Renal cortex interstitium (tissue), 11 donors: ENCODE measurements around the gene PSKH1. TPM values are rescaled to one million over a fixed set of nuclear protein-coding genes. Genes with fewer than 3 reads are reported as not detected.
"Not testable (repeated sequence)": the region's sequence is repeated elsewhere in the genome, so short reads cannot be mapped to it uniquely, and the experiment has no call there.

Experiments
- DNase-seq, 11 donors: peaks; one replicate each; pipeline ENCODE4 v3.0.0-alpha.2; 2013; ENCODE audit warnings: low read depth in 9 of 11, low spot score in 4 of 11; ENCODE audit errors: extremely low read depth in 1 of 11
- polyA plus RNA-seq, 3 donors: library from polyadenylated mRNA; unstranded; fragments of 120-200 nt; gene quantifications; one replicate each; pipeline ENCODE4 v1.2.1, GENCODE V29; 2013; ENCODE audit not compliant: insufficient read length in 3 of 3

The PSKH1 gene
- polyA plus RNA-seq, 3 donors, result 31.2 to 40.9 (median 34.1) TPM

- no peak for DNase-seq
These were observed 32.3 kb upstream of the PSKH1 start for GRCh38 chr16:67860589-67861398.

- no peak for DNase-seq
These were observed 31.2 kb upstream of the PSKH1 start for GRCh38 chr16:67861877-67862276.

DNA sequence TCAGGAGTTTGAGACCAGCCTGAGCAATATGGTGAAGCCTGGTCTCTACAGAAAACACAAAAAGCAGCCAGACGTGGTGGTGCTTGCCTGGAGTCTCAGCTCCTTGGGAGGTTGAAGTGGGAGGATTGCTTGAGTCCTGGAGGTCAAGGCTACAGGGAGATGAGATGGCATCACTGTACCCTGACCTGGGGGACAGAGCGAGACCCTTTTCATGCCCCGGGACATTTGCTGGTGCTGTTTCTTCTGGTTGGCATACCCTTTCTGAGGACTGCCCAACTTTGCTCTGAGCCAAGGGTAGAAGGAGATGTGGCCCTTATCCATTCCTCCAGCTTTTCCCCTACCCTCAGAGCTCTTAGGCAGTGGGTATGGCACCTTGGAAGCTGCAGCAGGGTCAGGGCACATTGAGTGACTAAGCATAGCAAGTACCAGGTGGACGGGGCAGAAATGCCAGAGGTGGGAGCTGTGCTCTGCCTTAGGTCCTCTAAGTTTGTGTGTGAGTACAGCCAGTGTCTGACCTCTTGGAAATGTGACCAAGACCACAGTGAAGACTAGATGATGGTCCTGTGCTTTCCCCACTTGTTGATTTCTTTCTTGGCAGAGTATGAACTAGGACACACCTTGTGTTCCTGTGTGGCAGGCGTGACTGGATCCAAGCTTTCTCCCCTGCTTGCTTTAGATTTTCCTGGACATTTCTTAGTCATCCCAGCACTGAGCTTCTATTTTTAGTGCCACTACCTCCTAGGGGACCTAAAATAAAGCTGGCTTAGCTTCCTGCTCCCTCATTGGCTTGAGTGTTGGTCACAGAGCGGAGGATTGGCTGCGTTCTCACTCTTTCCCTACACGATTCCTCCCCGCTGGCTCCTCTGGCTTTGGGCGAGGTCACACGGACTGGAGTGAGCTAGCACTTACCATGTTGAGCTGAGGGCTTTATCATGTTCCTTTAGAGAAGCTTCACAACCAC lies 30.2 kb upstream of the PSKH1 start:
- no peak for DNase-seq

DNA sequence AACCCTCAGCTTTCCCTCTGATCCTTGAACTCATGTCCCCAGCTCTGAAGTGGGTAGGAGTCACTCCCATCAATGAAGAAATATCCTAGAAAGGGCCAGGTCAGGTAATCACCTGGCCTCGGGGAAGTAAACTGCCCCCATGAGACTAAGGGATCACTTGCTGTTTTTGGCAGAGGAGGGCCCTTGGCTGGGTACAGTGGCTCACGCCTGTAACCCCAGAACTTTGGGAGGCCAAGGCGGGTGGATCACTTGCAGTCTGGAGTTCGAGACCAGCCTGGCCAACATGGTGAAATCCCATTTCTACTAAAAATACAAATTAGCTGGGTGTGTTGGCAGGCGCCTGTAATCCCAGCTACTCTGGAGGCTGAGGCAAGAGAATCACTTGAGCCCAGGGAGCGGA lies 29.0 kb upstream of the PSKH1 start:
- not testable (repeated sequence) for DNase-seq

- no peak for DNase-seq
These were observed 28.5 kb upstream of the PSKH1 start for GRCh38 chr16:67864594-67864993.

DNA sequence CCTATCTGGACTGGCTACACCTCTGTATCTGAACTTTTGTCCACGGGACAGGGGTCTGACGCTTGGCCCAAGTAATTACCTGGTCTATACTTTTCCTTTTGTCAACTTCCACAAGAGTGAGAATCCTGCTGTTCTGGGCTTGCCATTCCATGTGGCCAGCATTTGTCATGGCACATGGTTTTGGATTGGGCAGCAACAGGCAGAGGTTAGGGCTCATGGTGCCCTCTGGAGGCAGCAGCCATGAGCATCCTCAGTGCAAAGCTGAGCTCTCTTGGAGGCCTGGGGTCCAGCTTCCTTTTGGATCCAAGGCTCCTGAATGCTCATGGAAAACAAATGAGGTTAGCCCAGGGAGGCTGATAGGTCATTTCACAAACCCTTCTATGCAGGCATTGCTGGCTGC lies 27.7 kb upstream of the PSKH1 start:
- no peak for DNase-seq

GRCh38 chr16:67868290-67868689 lies 24.8 kb upstream of the PSKH1 start:
- no peak for DNase-seq

DNA sequence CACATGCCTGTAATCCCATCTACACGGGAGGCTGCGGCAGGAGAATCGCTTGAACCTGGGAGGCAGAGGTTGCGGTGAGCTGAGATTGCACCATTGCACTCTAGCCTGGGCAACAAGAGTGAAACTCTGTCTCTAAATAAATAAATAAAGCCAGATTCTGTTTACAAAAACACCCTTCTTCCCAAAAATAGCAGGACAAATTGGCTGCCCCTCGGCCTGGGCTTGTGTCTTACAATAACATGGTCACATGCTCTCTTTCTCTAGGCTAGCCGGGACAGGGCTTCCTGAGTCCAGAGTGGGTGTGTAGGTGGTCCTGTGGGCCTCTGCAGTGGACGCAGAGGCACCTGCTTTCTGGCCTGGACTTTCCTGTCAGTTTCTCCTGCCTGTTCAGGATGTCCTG lies 23.4 kb upstream of the PSKH1 start:
- DNase-seq, result no peak

DNA sequence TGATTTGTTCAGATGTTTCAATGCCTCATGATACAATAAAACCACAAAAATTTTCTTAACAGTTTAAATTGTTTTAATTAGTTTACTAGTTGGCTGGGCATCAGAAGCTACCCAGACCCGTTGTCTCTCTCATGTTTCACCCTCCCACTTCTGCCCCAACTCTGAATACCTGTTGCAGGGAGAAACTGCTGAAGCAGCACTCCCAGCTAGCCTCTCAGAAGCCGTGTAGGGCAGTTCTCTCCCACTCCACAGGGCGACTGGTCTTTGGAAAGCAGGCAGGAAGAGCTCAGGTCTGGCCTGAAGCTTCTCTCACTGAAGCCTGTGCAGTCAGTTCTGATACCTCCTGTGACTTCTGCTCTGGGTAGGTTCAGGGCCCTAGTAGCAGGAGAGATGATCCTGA lies 21.8 kb upstream of the PSKH1 start:
- DNase-seq, result no peak

- DNase-seq, result no peak
These were observed 20.9 kb upstream of the PSKH1 start for GRCh38 chr16:67872131-67872630.

DNA sequence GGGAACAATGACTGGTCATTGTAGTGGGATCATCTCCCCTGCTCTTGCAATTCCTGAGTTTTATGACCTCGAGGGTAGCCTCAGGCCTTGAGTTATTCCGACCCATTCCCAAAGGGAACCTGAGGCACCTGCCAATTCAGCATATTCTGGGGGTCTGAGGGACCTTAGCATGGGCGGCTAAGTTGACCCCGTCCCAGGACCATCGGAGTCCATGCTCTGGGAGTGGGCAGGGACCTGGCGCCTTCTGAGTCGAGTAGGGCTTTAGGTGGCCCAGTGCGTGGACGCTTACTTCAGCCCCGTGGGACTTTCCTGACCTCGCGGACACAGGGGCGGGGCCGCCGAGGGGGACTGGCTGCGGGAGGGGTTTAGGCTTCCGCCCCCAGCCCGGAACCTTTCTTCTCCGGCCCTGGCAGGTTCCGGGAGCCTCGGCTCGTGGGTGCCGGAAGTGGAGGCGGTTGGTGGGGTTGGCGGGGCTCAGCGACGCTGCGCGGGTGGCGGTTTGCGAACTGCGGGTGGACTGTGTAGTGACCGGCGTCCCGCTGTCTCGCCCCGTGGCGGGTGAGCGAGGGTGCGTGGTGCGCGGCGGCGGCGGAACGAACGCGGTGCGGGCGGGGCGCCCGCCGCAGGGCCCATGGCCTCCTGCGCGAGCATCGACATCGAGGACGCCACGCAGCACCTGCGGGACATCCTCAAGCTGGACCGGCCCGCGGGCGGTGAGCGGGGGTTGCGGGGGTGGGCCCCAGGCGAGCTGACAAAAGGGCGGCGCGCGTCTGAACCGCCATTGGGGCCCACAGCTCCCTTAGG lies 20.2 kb upstream of the PSKH1 start, which contains the start of gene EDC4:
Gene EDC4 (plus strand): TSS at position 422 of the 804 bp plus-strand sequence. CDS start 210 bp downstream, at position 632.
- peak in 6 of 11 donors; percentile 34 to 71 (median 58) for DNase-seq

DNA sequence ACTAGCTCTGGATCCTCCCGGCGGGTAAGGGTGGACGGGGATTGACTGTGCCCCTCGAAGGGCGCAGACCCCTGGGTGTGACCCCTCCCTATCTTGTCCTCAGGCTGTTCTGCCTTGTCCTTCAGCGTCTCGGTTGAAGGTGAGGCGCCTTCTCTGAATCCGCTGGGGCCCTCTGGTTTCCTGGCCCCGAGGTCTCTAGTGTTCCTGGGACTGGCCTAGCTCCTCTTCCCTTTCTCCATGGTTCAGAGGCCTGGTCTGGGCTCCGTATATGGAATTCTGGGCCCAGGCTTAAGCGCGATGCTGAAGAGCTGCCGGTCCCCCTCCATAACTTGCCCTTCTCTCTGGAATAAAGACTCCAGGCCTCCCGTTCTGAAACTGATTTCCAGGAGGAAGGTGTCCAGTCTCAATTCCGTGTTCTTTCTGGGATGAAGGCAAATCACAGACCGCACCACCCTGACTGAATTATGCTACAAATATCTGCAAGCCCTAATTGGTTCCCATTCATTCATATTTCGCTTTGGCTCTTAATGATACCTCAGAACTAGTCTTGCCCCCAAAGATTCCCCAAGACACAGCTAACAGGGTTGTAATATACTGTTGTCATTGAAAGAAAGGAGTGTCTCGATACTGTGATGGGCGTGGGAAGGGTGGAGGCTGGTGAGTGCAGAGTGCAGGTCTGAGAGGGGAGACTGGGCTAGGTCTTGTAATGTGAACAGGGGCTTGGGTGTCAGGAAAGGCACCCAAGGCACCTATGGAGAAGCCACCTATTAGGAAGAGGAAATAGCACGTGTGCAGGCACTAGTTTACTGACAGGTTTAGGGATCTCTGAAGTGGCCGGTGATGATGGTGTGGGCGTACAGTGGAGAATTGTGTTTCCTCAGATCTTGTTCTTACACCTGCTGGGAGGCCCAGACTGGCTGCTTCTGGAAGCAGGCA lies 19.4 kb upstream of the PSKH1 start:
- DNase-seq, result no peak

GRCh38 chr16:67874372-67874771 lies 18.7 kb upstream of the PSKH1 start:
- no peak for DNase-seq

DNA sequence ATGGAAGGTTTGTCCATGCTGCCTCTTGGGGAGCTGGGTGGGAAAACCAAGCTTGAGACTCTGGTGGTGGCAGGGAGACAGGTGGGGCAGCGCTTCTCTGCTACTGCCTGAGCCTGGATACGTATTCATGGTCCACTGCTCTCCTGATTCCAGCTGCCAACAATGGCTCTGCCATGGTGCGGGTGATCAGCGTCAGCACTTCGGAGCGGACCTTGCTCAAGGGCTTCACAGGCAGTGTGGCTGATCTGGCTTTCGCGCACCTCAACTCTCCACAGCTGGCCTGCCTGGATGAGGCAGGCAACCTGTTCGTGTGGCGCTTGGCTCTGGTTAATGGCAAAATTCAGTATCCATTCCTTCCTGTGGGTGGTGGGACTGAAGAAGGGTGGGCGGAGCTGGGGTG lies 16.0 kb upstream of the PSKH1 start:
- no peak for DNase-seq

DNA sequence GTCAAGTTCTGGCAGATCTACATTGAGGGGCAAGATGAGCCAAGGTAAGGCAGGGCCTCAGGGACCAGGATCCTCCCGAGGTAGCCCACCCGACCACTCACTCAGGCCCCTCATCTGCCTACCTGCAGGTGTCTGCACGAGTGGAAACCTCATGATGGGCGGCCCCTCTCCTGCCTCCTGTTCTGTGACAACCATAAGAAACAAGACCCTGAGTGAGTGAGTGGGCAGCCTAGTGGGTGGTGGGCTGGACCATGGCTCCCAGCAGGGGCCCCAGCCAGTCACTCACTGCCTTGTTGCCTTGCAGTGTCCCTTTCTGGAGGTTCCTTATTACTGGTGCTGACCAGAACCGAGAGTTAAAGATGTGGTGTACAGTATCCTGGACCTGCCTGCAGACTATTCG lies 14.8 kb upstream of the PSKH1 start:
- no peak for DNase-seq

GRCh38 chr16:67878846-67879245 lies 14.2 kb upstream of the PSKH1 start:
- DNase-seq, result no peak

- no peak for DNase-seq
These were observed 13.6 kb upstream of the PSKH1 start for GRCh38 chr16:67879462-67879861.

DNA sequence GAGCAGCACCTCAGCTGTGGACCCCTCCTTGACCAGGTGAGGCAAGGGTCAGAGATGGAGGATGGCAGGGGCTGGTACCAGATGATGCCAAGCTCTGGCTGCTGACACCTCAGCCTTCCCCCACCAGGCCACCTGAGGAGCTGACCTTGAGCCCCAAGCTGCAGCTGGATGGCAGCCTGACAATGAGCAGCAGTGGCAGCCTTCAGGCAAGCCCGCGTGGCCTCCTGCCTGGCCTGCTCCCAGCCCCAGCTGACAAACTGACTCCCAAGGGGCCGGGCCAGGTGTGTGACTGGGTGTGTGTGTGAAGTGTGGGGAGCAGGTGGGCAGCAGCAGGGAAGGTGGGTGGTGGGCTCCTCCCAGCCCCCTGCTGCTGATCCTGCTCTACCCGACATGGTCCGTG lies 13.1 kb upstream of the PSKH1 start:
- no peak for DNase-seq
